ENCODE results near the gene CTBP2. TPM values are rescaled to one million over a fixed set of nuclear protein-coding genes. Genes with fewer than 3 reads are reported as not detected.
"Not testable (repeated sequence)": the region's sequence is repeated elsewhere in the genome, so short reads cannot be mapped to it uniquely, and the experiment has no call there.

CTBP2 gene
- total RNA-seq, 1 donor from 2014 or later, result 55.2 TPM

- Histone ChIP-seq H3K36me3 (no peaks in the 10 kb centered on the region), H3K27ac (no peak overlapping the region), H3K9ac (no peak overlapping the region), H3K4me2 (peak overlapping the region; percentile 14), H4K20me1 (ENCODE audit: low read depth) (peaks cover 97% of the 10 kb centered on the region), H3K27me3 (no peaks in the 10 kb centered on the region), H3K79me2 (ENCODE audit: low read depth) (peaks cover 89% of the 10 kb centered on the region), H3F3A (ENCODE audit: low read depth) (peaks cover 34% of the 10 kb centered on the region), H3K4me1 (peaks cover 48% of the 10 kb centered on the region), H2AFZ (replicated peaks) (no peak overlapping the region), H3K4me3 (no peak overlapping the region), H3K9me3 (ENCODE audit: low read depth) (no peaks in the 10 kb centered on the region)
- peaks cover 19% of the 10 kb centered on the region for H3K36me3 Mint-ChIP-seq
- H3K27ac Mint-ChIP-seq, result peak overlapping the region; percentile 97
- peaks cover 70% of the 10 kb centered on the region for H3K4me1 Mint-ChIP-seq
- H3K27me3 Mint-ChIP-seq (ENCODE audit: insufficient read depth, low read depth), result peaks cover 3% of the 10 kb centered on the region
- peak overlapping the region; percentile 38 for H3K4me3 Mint-ChIP-seq
- peaks cover 2% of the 10 kb centered on the region for H3K9me3 Mint-ChIP-seq
- DNase-seq (ENCODE audit: low spot score), result peak; percentile 84
- TF ChIP-seq CTCF (IDR thresholded peaks at IDR 0.05), result peak; percentile 84
- no peak for TF ChIP-seq EZH2phosphoT487 (IDR thresholded peaks at IDR 0.05)
- TF ChIP-seq EZH2 (IDR thresholded peaks at IDR 0.05), result no peak
Observed at GRCh38 chr10:125060826-125061556, 99.4 kb downstream of the CTBP2 start.

- peak overlapping the region; percentile 14 for H3K4me2 ChIP-seq
- H3K4me1 ChIP-seq, result peaks cover 53% of the 10 kb centered on the region
- H3K9ac ChIP-seq, result no peak overlapping the region
Observed at GRCh38 chr10:125060482-125060825, 99.9 kb downstream of the CTBP2 start.

GRCh38 chr10:125060026-125060425 lies 100.3 kb downstream of the CTBP2 start:
- Histone ChIP-seq H3K9ac (no peak overlapping the region), H4K20me1 (ENCODE audit: low read depth) (peaks cover 97% of the 10 kb centered on the region), H3K79me2 (ENCODE audit: low read depth) (peaks cover 89% of the 10 kb centered on the region), H3K4me2 (no peak overlapping the region), H3K36me3 (no peaks in the 10 kb centered on the region), H2AFZ (replicated peaks) (no peak overlapping the region), H3K4me3 (no peak overlapping the region), H3K27ac (no peak overlapping the region), H3K4me1 (peaks cover 57% of the 10 kb centered on the region), H3K9me3 (ENCODE audit: low read depth) (no peaks in the 10 kb centered on the region), H3F3A (ENCODE audit: low read depth) (peaks cover 34% of the 10 kb centered on the region), H3K27me3 (no peaks in the 10 kb centered on the region)
- H3K4me3 Mint-ChIP-seq, result peak overlapping the region; percentile 67
- TF ChIP-seq EZH2phosphoT487 (IDR thresholded peaks at IDR 0.05) (no peak), EZH2 (IDR thresholded peaks at IDR 0.05) (no peak), CTCF (IDR thresholded peaks at IDR 0.05) (no peak)
- H3K27ac Mint-ChIP-seq, result peak overlapping the region; percentile 97
- H3K36me3 Mint-ChIP-seq, result peaks cover 20% of the 10 kb centered on the region
- peaks cover 2% of the 10 kb centered on the region for H3K9me3 Mint-ChIP-seq
- peaks cover 6% of the 10 kb centered on the region for H3K27me3 Mint-ChIP-seq (ENCODE audit: insufficient read depth, low read depth)
- DNase-seq (ENCODE audit: low spot score), result no peak
- H3K4me1 Mint-ChIP-seq, result peaks cover 77% of the 10 kb centered on the region

More at GRCh38 chr10:125060482-125060825, 99.9 kb downstream of the CTBP2 start:
- Histone ChIP-seq H3F3A (ENCODE audit: low read depth) (peaks cover 34% of the 10 kb centered on the region), H3K27me3 (no peaks in the 10 kb centered on the region), H3K79me2 (ENCODE audit: low read depth) (peaks cover 89% of the 10 kb centered on the region), H2AFZ (replicated peaks) (no peak overlapping the region), H4K20me1 (ENCODE audit: low read depth) (peaks cover 97% of the 10 kb centered on the region), H3K36me3 (no peaks in the 10 kb centered on the region), H3K4me3 (no peak overlapping the region), H3K27ac (no peak overlapping the region), H3K9me3 (ENCODE audit: low read depth) (no peaks in the 10 kb centered on the region)
- Mint-ChIP-seq H3K4me3 (peak overlapping the region; percentile 38), H3K36me3 (peaks cover 20% of the 10 kb centered on the region), H3K9me3 (peaks cover 2% of the 10 kb centered on the region), H3K27me3 (ENCODE audit: insufficient read depth, low read depth) (peaks cover 4% of the 10 kb centered on the region), H3K4me1 (peaks cover 75% of the 10 kb centered on the region), H3K27ac (peak overlapping the region; percentile 97)
- DNase-seq (ENCODE audit: low spot score), result peak; percentile 55
- TF ChIP-seq EZH2 (IDR thresholded peaks at IDR 0.05), result no peak
- TF ChIP-seq CTCF (IDR thresholded peaks at IDR 0.05), result no peak
- no peak for TF ChIP-seq EZH2phosphoT487 (IDR thresholded peaks at IDR 0.05)

- H3K9me3 ChIP-seq (ENCODE audit: low read depth); H3K27ac ChIP-seq; H3K4me3 Mint-ChIP-seq; H3K36me3 ChIP-seq; DNase-seq (ENCODE audit: low spot score); H3K9ac ChIP-seq; H3K4me3 ChIP-seq; H3K27me3 ChIP-seq; H3K27me3 Mint-ChIP-seq (ENCODE audit: insufficient read depth, low read depth); H2AFZ ChIP-seq (replicated peaks); H3K9me3 Mint-ChIP-seq: not testable (repeated sequence)
- Mint-ChIP-seq H3K27ac (peak overlapping the region; percentile 74), H3K36me3 (peaks cover 27% of the 10 kb centered on the region), H3K4me1 (peaks cover 81% of the 10 kb centered on the region)
- peaks cover 89% of the 10 kb centered on the region for H3K79me2 ChIP-seq (ENCODE audit: low read depth)
- H3F3A ChIP-seq (ENCODE audit: low read depth), result peaks cover 34% of the 10 kb centered on the region
- peaks cover 62% of the 10 kb centered on the region for H3K4me1 ChIP-seq
- peaks cover 97% of the 10 kb centered on the region for H4K20me1 ChIP-seq (ENCODE audit: low read depth)
- peak overlapping the region; percentile 37 for H3K4me2 ChIP-seq
Observed at GRCh38 chr10:125059348-125059747, 101.0 kb downstream of the CTBP2 start.

Measured in neural progenitor cell (in vitro differentiated cells).